ENCODE data around the gene SLC16A1.

DNA sequence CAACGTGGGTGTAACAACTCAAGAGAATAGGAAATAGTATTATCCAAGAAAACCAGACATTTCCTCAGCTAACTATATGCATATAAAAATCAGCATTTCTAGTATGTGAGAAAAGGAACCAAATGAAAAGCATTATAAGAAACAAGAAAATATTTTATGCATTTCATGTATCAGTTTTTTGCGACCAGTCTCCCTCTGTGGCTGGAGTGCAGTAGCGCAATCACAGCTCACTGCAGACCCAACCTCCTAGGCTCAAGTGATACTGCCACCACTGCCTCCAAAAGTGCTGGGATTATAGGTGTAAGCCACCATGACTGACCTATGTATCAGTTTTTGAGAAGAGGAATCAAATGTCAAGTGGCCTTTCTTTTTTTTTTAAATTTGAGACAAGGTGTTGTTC lies 31.0 kb downstream of the SLC16A1 start:
- TF ChIP-seq EZH2 (IDR thresholded peaks at IDR 0.05; ENCODE audit: insufficient read depth, poor library complexity, severe bottlenecking) (no peak), EZH2phosphoT487 (IDR thresholded peaks at IDR 0.05; ENCODE audit: insufficient read depth, low read depth) (no peak)

All from GM23248 (cell line).